SU-DHL-6 (cell line): Measurements from ENCODE around the gene STARD8.

Experiments
- H2AFZ ChIP-seq: fragments of 200-600 bp; sonication (generic); 2 replicates; pipeline ENCODE4 v1.6.1; 2014; ENCODE audit warnings: low read depth, mild to moderate bottlenecking, moderate library complexity, mixed read lengths, antibody characterized with exemption, low read length; ENCODE audit not compliant: severe bottlenecking
- H3F3A ChIP-seq: fragments of 200-600 bp; shearing (Covaris generic); 2 replicates; pipeline ENCODE4 v1.6.0; 2016; ENCODE audit warnings: antibody characterized with exemption, mild to moderate bottlenecking; ENCODE audit not compliant: insufficient read depth
- H3K27ac ChIP-seq: fragments of 200-600 bp; sonication (generic); 2 replicates; pipeline ENCODE4 v1.5.1; 2016; ENCODE audit warnings: low read depth, mild to moderate bottlenecking, low read length, moderate library complexity, mixed read lengths
- H3K27me3 ChIP-seq: fragments of 200-600 bp; sonication (generic), shearing (Covaris generic); 2 replicates; pipeline ENCODE4 v1.6.0; 2014; ENCODE audit warnings: mild to moderate bottlenecking, low read length
- H3K36me3 ChIP-seq: fragments of 200-600 bp; sonication (generic); 2 replicates; pipeline ENCODE4 v1.6.1; 2014; ENCODE audit warnings: mild to moderate bottlenecking, low read length, mixed read lengths
- H3K4me2 ChIP-seq: fragments of 300-600, 200-600 bp; shearing (Covaris generic), sonication (generic); 2 replicates; pipeline ENCODE4 v1.6.0; 2014; ENCODE audit warnings: low read length, low read depth, mild to moderate bottlenecking; ENCODE audit not compliant: poor library complexity, severe bottlenecking
- H3K4me3 ChIP-seq: fragments of 200-600 bp; sonication (generic); 2 replicates; pipeline ENCODE4 v1.5.1; 2014; ENCODE audit warnings: antibody characterized with exemption, low read length, mild to moderate bottlenecking, mixed read lengths; ENCODE audit not compliant: insufficient read depth, poor library complexity, severe bottlenecking
- H3K79me2 ChIP-seq: fragments of 200-600 bp; sonication (generic); 2 replicates; pipeline ENCODE4 v1.6.1; 2014; ENCODE audit warnings: mild to moderate bottlenecking, low read length, moderate library complexity; ENCODE audit not compliant: insufficient read depth
- H3K9ac ChIP-seq: fragments of 200-600 bp; sonication (generic); 2 replicates; pipeline ENCODE4 v1.7.0; 2014; ENCODE audit warnings: mild to moderate bottlenecking, low read length
- H3K9me2 ChIP-seq: fragments of 200-600 bp; sonication (generic); replicated peaks from 2 replicates; pipeline ENCODE4 v1.6.1; 2014; ENCODE audit warnings: low read length; ENCODE audit not compliant: insufficient read depth
- H3K9me3 ChIP-seq: fragments of 200-600 bp; sonication (generic); 2 replicates; pipeline ENCODE4 v1.6.1; 2014; ENCODE audit warnings: low read length, mixed read lengths; ENCODE audit not compliant: insufficient read depth
- H4K20me1 ChIP-seq: fragments of 200-600 bp; sonication (generic); 2 replicates; pipeline ENCODE4 v1.6.1; 2014; ENCODE audit warnings: low read depth, mild to moderate bottlenecking, antibody characterized with exemption, low read length, moderate library complexity, mixed read lengths
- CTCF ChIP-seq: fragments of 200-600 bp; sonication (generic); IDR thresholded peaks from one replicate; pipeline ENCODE4 v1.5.1; 2017; ENCODE audit warnings: antibody characterized with exemption, mild to moderate bottlenecking, low read length, moderate library complexity; ENCODE audit not compliant: insufficient read depth, poor library complexity, severe bottlenecking
- EZH2phosphoT487 ChIP-seq: fragments of 200-600 bp; sonication (generic), shearing (Covaris generic); conservative IDR thresholded peaks from 2 replicates; pipeline ENCODE4 v1.6.1; 2018; ENCODE audit warnings: mild to moderate bottlenecking, antibody characterized with exemption, low read length, moderate library complexity, mixed read lengths

STARD8 gene

GRCh38 chrX:68710870-68711576 is 63.6 kb downstream of the STARD8 start:
- H3K9me2 ChIP-seq: no peaks in the 10 kb centered on the region
- no peaks in the 10 kb centered on the region for H3K27me3 ChIP-seq
- no peaks in the 10 kb centered on the region for H3K9me3 ChIP-seq
- no peaks in the 10 kb centered on the region for H3K36me3 ChIP-seq
- H4K20me1 ChIP-seq: no peaks in the 10 kb centered on the region
- no peak for TF ChIP-seq CTCF
- no peak for TF ChIP-seq EZH2phosphoT487
- no peak overlapping the region for H3K9ac ChIP-seq
- H3K4me3 ChIP-seq: no peak overlapping the region
- H3K27ac ChIP-seq: no peak overlapping the region
- no peaks in the 10 kb centered on the region for H3F3A ChIP-seq
- H2AFZ ChIP-seq: no peak overlapping the region
- H3K4me2 ChIP-seq: no peak overlapping the region
- H3K79me2 ChIP-seq: no peaks in the 10 kb centered on the region

GRCh38 chrX:68711845-68712244 is 64.4 kb downstream of the STARD8 start:
- Histone ChIP-seq H3K36me3 (no peaks in the 10 kb centered on the region), H3K79me2 (no peaks in the 10 kb centered on the region)

GRCh38 chrX:68714856-68715255 is 67.4 kb downstream of the STARD8 start:
- Histone ChIP-seq H3K79me2 (no peaks in the 10 kb centered on the region), H4K20me1 (no peaks in the 10 kb centered on the region), H2AFZ (no peak overlapping the region), H3K27me3 (no peaks in the 10 kb centered on the region), H3K27ac (no peak overlapping the region), H3K9me2 (no peaks in the 10 kb centered on the region), H3K9me3 (no peaks in the 10 kb centered on the region), H3K9ac (no peak overlapping the region), H3K36me3 (no peaks in the 10 kb centered on the region), H3K4me3 (no peak overlapping the region), H3F3A (no peaks in the 10 kb centered on the region), H3K4me2 (no peak overlapping the region)
- no peak for TF ChIP-seq EZH2phosphoT487
- TF ChIP-seq CTCF: no peak

More at GRCh38 chrX:68711845-68712244, 64.4 kb downstream of the STARD8 start:
- Histone ChIP-seq H3F3A (no peaks in the 10 kb centered on the region), H3K9me3 (no peaks in the 10 kb centered on the region), H3K27ac (no peak overlapping the region), H2AFZ (no peak overlapping the region), H3K27me3 (no peaks in the 10 kb centered on the region), H3K4me3 (no peak overlapping the region), H3K9me2 (no peaks in the 10 kb centered on the region), H3K4me2 (no peak overlapping the region), H3K9ac (no peak overlapping the region), H4K20me1 (no peaks in the 10 kb centered on the region)
- no peak for TF ChIP-seq CTCF
- TF ChIP-seq EZH2phosphoT487: no peak
